Upper lobe of left lung (tissue), 6 donors: ENCODE results near the gene ZCCHC24. TPM values are rescaled to one million over a fixed set of nuclear protein-coding genes. Genes with fewer than 3 reads are reported as not detected.

Experiments
- ATAC-seq, 2 donors: fragments of 200-7000 bp; cut with Tn5 transposase; one replicate each; pipeline ENCODE4 v1.9.1; 2022; ENCODE audit warnings: mild to moderate bottlenecking in 2 of 2, moderate library complexity in 2 of 2; ENCODE audit not compliant: low FRiP score in 2 of 2
- DNase-seq, 2 donors: peaks; one replicate each; pipeline ENCODE4 v3.0.0-alpha.2; 2019 to 2020
- H3K27ac ChIP-seq, 4 donors: fragments of 200-600 bp; sonication (generic); one replicate each; pipeline ENCODE4 v1.5.1; 2016 to 2019
- H3K27me3 ChIP-seq, 4 donors: fragments of 200-600 bp; sonication (generic); one replicate each; pipeline ENCODE4 v1.5.1; 2017 to 2019
- H3K36me3 ChIP-seq, 4 donors: fragments of 200-600 bp; sonication (generic); one replicate each; pipeline ENCODE4 v1.5.1; 2016 to 2019
- H3K4me1 ChIP-seq, 4 donors: fragments of 200-600 bp; sonication (generic); one replicate each; pipeline ENCODE4 v1.5.1; 2018 to 2019
- H3K4me3 ChIP-seq, 4 donors: fragments of 200-600 bp; sonication (generic); one replicate each; pipeline ENCODE4 v1.5.1; 2017 to 2019; ENCODE audit warnings: mild to moderate bottlenecking in 2 of 4, moderate library complexity in 1 of 4
- H3K9me3 ChIP-seq, 4 donors: fragments of 200-600 bp; sonication (generic); one replicate each; pipeline ENCODE4 v1.5.1; 2018 to 2019
- EP300 ChIP-seq, 4 donors: sonication (generic); formaldehyde crosslinking; IDR thresholded peaks; one replicate each; pipeline ENCODE4 v1.5.1; 2017; ENCODE audit warnings: antibody characterized with exemption in 4 of 4, control low read depth in 2 of 4
- POLR2A ChIP-seq, 4 donors: fragments of 450-650 bp; IDR thresholded peaks; one replicate each; pipeline ENCODE4 v1.5.1; 2016 to 2017; ENCODE audit warnings: antibody characterized with exemption in 4 of 4, mild to moderate bottlenecking in 2 of 4
- POLR2AphosphoS5 ChIP-seq, 2 donors: sonication (generic); formaldehyde crosslinking; IDR thresholded peaks; one replicate each; pipeline ENCODE4 v1.5.1; 2017; ENCODE audit warnings: antibody characterized with exemption in 2 of 2
- WGBS, 2 donors: methylation state at CpG; one replicate each; pipeline ENCODE4 v1.1.5; 2017 to 2018; 5-methylcytosine and 5-hydroxymethylcytosine counted together
- total RNA-seq, 6 donors: library from RNA; depleted of rRNA in 4 of 6; stranded (reverse); fragments of >200 nt in 4 of 6; gene quantifications; one replicate each; pipeline versions ENCODE4 v1.1.0 to v1.2.1, GENCODE V29; 2016 to 2021
- TF ChIP-seq, protein P1 (sequence below), 6 experiments: fragments of 450-650 bp in 4 of 6; fragments of 200-600 bp in 2 of 6; sonication (generic) in 2 of 6; IDR thresholded peaks; one replicate each; pipeline ENCODE4 v1.5.1; 2016 to 2019; ENCODE audit warnings: antibody characterized with exemption in 6 of 6
- donor health status: DM: no; HTN: no; CAD: no; lungs with moderate emphysema.
- donor health status: DM: no; HTN: yes; CAD: no; lungs with severe emphysema.

ZCCHC24 gene
- total RNA-seq, 6 donors from 2014 or later, result 12.6 to 45.7 (median 21.0) TPM

- Histone ChIP-seq H3K4me1 (peaks cover 23 to 37% (median 25%) of the 10 kb centered on the region in 4 donors), H3K4me3 (peak overlapping the region in 1 of 4 donors; percentile 61), H3K27ac (no peak overlapping the region), H3K36me3 (peaks cover 9 to 60% (median 42%) of the 10 kb centered on the region in 4 donors), H3K27me3 (no peaks in the 10 kb centered on the region), H3K9me3 (no peaks in the 10 kb centered on the region)
- no peak for TF ChIP-seq POLR2AphosphoS5 (IDR thresholded peaks at IDR 0.05)
- TF ChIP-seq, protein P1, sequence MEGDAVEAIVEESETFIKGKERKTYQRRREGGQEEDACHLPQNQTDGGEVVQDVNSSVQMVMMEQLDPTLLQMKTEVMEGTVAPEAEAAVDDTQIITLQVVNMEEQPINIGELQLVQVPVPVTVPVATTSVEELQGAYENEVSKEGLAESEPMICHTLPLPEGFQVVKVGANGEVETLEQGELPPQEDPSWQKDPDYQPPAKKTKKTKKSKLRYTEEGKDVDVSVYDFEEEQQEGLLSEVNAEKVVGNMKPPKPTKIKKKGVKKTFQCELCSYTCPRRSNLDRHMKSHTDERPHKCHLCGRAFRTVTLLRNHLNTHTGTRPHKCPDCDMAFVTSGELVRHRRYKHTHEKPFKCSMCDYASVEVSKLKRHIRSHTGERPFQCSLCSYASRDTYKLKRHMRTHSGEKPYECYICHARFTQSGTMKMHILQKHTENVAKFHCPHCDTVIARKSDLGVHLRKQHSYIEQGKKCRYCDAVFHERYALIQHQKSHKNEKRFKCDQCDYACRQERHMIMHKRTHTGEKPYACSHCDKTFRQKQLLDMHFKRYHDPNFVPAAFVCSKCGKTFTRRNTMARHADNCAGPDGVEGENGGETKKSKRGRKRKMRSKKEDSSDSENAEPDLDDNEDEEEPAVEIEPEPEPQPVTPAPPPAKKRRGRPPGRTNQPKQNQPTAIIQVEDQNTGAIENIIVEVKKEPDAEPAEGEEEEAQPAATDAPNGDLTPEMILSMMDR (IDR thresholded peaks at IDR 0.05), result no peak
- TF ChIP-seq POLR2A (IDR thresholded peaks at IDR 0.05), result no peak
- no peak for TF ChIP-seq EP300 (IDR thresholded peaks at IDR 0.05)
- ATAC-seq, result no peak
- DNase-seq, result no peak
- WGBS, 2 donors, result 82 to 90% methylated on average over 4 to 6 of the region's 6 CpGs
Observed at GRCh38 chr10:79349766-79350406, 95.5 kb downstream of the ZCCHC24 start.

DNA sequence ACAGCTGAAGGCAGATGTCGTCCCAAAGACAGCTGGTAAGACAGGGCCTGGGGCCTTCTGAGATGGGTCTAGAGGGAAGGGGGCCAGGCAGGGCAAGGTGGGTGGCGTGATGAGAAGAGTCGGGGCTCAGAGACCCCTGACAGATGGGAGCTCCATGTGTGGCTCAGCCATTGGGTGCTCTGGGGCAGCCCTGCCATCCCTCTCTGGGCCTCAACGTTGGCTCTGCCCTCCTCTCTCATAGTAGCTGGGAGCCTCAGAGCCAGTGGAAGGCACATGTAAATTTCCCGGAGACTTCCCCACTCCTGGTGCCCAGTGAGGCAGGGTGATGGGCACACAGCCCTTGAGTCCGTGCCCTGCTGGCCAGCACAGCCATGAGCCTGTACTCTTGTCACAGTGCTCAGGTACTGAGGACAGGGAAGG lies 96.3 kb downstream of the ZCCHC24 start:
- H3K9me3 ChIP-seq, result no peaks in the 10 kb centered on the region
- ATAC-seq (no peak), DNase-seq (no peak)
- H3K27ac ChIP-seq, result peak overlapping the region in 3 of 4 donors; percentile 85 to 94 (median 94)
- H3K4me1 ChIP-seq, result peaks cover 23 to 37% (median 25%) of the 10 kb centered on the region in 4 donors
- WGBS, 2 donors, result 88 to 92% methylated on average over 4 to 6 of the region's 6 CpGs
- no peaks in the 10 kb centered on the region for H3K27me3 ChIP-seq
- H3K4me3 ChIP-seq, result peak overlapping the region in 1 of 4 donors; percentile 61
- peaks cover 9 to 53% (median 39%) of the 10 kb centered on the region in 4 donors for H3K36me3 ChIP-seq
- TF ChIP-seq EP300 (IDR thresholded peaks at IDR 0.05) (no peak), POLR2AphosphoS5 (IDR thresholded peaks at IDR 0.05) (no peak), POLR2A (IDR thresholded peaks at IDR 0.05) (no peak)
- TF ChIP-seq, protein P1 (IDR thresholded peaks at IDR 0.05), result no peak

DNA sequence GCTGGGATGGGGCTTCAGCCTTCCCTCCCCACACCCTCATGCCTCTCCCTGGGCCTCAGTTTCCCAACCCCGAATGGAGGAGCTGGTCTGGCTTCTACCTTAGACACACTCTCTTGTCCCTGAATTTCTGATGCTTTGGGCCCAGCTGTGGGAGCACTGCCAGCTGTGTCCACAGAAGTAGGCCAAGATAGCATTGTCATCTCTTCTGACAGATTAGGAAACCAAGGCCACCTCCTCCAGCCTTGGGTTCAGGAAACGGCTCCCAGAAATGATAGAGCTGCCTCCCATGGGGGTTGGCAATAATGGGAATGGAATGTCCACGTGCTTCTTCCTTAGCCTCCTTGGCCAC lies 96.8 kb downstream of the ZCCHC24 start:
- Histone ChIP-seq H3K27ac (peak overlapping the region; percentile 81 to 94 (median 90)), H3K4me3 (peak overlapping the region in 3 of 4 donors; percentile 61 to 74 (median 73)), H3K27me3 (no peaks in the 10 kb centered on the region), H3K4me1 (peaks cover 23 to 37% (median 25%) of the 10 kb centered on the region in 4 donors), H3K36me3 (peaks cover 9 to 49% (median 36%) of the 10 kb centered on the region in 4 donors), H3K9me3 (no peaks in the 10 kb centered on the region)
- no peak for TF ChIP-seq POLR2A (IDR thresholded peaks at IDR 0.05)
- no peak for TF ChIP-seq POLR2AphosphoS5 (IDR thresholded peaks at IDR 0.05)
- TF ChIP-seq, protein P1 (IDR thresholded peaks at IDR 0.05), result no peak
- no peak for TF ChIP-seq EP300 (IDR thresholded peaks at IDR 0.05)
- DNase-seq, result no peak
- no peak for ATAC-seq
- WGBS, 2 donors, result 66 to 78% methylated on average over 3 of the region's 3 CpGs

GRCh38 chr10:79347894-79348639 lies 97.4 kb downstream of the ZCCHC24 start:
- peak overlapping the region; percentile 81 to 94 (median 90) for H3K27ac ChIP-seq
- 11 to 23% methylated on average over 9 to 25 of the region's 34 CpGs for WGBS, 2 donors
- no peaks in the 10 kb centered on the region for H3K27me3 ChIP-seq
- no peaks in the 10 kb centered on the region for H3K9me3 ChIP-seq
- TF ChIP-seq POLR2AphosphoS5 (IDR thresholded peaks at IDR 0.05), result peak; percentile 53 to 73
- TF ChIP-seq, protein P1 (IDR thresholded peaks at IDR 0.05), result peak in 1 of 6 experiments; percentile 24
- TF ChIP-seq EP300 (IDR thresholded peaks at IDR 0.05), result peak in 1 of 4 donors; percentile 19
- no peak for TF ChIP-seq POLR2A (IDR thresholded peaks at IDR 0.05)
- peak; percentile 51 to 81 for ATAC-seq
- peaks cover 23 to 35% (median 25%) of the 10 kb centered on the region in 4 donors for H3K4me1 ChIP-seq
- peaks cover 9 to 43% (median 31%) of the 10 kb centered on the region in 4 donors for H3K36me3 ChIP-seq
- peak; percentile 89 to 94 for DNase-seq
- H3K4me3 ChIP-seq, result peak overlapping the region; percentile 61 to 77 (median 74)
